Activated naive CD4-positive, alpha-beta T cell treated with Interleukin-2 at 50 U/mL for 16 hours (primary cell): ENCODE data around the gene ADGRD1.
"Not testable (repeated sequence)": the region's sequence is repeated elsewhere in the genome, so short reads cannot be mapped to it uniquely, and the experiment has no call there.

Experiments used
- DNase-seq: peaks from one replicate; pipeline ENCODE4 v3.0.0-alpha.2; 2020

The ADGRD1 gene

DNA sequence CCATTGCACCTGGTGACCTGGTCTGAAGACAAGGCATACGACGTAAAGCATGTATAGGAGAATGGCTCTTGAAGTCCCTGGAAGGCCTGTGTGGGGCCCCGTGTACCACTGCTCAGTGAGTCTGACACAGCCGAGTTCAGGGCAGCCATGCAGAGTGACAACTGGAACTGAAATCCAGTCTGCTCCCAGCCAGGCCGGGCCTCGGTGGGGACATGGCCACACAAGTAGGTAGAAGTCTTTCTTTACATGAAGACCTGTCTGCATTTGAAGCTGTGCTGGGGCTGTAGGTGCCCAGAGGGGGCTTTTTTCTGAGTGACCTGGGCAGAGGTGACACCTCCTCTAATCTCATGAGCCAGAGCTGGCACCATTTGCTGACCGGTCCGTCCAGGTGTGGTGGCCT, 35.7 kb downstream of the ADGRD1 start:
- no peak for DNase-seq

- DNase-seq = no peak
These were observed 36.3 kb downstream of the ADGRD1 start for GRCh38 chr12:130990034-130990433.

DNA sequence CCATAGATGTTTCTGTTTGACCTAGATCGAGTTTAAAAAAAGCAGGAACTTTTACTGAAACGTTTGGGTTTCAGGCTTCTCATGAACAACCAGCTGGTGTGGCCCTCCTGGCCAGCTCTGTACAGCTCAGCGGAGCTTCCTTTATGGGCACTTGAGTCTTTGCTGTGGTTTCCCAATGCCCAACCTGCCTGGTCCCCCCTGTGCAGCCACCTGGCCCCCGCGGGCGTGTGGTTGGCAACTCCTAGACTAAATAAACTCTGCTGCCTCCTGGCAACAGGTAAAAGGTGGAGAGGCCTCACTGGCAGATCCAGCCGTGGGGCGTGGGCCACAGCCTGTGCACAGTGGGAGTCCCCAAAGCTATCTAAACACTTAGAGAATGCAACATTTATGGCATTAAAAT, 38.7 kb downstream of the ADGRD1 start:
- DNase-seq = no peak

GRCh38 chr12:130992979-130993538, 39.4 kb downstream of the ADGRD1 start:
- DNase-seq = no peak

- DNase-seq = no peak
These were observed 40.3 kb downstream of the ADGRD1 start for GRCh38 chr12:130993759-130994670.

GRCh38 chr12:130994821-130995375, 41.2 kb downstream of the ADGRD1 start:
- DNase-seq = no peak

DNA sequence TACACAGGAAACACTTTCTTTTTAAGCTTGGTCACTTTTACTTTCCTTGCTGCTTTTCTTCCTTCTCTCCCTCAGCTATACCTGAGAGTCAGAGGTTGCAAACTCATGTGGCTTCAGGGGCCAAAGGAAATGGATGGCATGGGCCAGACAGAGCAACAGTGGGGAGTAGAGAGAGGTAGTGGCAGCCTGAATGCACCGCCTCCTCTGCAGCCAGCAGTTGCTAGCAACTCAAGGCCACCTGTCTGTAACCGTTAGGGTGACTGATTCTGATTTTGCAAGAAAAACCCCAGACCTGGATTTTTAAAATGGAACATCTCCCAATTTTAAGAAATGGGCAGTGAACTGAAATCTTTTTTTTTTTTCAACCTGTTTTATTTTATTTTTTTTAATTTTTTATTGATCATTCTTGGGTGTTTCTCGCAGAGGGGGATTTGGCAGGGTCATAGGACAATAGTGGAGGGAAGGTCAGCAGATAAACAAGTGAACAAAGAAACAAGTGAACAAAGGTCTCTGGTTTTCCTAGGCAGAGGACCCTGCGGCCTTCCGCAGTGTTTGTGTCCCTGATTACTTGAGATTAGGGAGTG, 41.8 kb downstream of the ADGRD1 start:
- DNase-seq = not testable (repeated sequence)

- DNase-seq = no peak
These were observed 44.4 kb downstream of the ADGRD1 start for GRCh38 chr12:130998136-130998535.

DNA sequence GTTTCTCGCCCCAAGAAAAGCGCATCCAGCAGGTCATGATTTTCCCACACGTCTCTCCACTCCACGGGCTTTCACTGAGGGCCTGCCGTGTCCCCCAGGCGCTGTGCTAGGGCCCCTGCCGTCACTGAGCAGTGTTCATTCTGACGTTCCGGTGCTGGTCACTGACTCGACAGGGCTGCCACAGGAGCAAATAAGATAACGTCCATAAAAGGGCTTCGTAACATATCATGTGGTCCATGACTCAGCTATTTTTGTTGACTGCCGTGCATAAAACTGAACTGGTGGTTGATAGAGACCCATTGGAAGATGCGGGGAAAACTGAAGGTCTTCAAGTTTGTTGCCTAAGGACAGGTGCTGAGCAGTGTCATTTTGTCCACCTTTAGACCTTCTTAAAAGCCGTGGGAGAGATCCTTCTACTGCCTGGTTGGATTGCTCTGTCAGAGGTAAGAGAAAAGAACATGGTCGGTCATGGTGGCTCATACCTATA, 46.3 kb downstream of the ADGRD1 start:
- DNase-seq = no peak

GRCh38 chr12:131001493-131001892, 47.8 kb downstream of the ADGRD1 start:
- DNase-seq = no peak

GRCh38 chr12:131002216-131002631, 48.5 kb downstream of the ADGRD1 start:
- DNase-seq = no peak

DNA sequence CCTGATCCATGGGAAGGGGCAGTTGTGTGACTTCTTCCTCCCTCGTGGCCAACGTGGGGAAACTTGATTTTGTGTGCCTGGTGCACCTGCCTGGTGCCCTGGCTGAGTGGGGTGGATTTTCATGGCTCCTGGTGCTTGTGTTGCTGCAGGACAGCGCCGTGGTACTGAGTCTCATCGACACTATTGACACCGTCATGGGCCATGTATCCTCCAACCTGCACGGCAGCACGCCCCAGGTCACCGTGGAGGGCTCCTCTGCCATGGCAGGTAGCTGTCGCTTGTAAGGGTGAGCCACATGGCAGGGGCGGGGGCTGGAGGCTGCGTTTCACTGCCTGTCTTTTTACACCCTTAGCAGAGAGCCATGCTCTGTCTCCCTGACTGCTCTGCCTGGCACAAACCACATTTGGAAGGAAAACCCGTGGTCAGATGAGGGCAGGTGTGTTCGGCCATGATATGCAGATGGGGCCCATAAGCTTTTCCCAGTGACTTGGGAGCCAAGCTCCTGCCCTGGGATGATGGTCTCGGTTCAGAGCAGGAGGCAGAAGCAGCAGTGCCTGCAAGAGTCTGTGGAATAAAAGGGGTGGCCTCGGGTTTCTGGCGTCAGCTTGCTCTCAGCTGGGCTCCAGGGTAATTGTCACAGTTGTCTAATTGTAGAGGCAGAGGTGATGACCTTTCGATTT, 49.5 kb downstream of the ADGRD1 start:
- DNase-seq = no peak

GRCh38 chr12:131003716-131004045, 50.0 kb downstream of the ADGRD1 start:
- no peak for DNase-seq

DNA sequence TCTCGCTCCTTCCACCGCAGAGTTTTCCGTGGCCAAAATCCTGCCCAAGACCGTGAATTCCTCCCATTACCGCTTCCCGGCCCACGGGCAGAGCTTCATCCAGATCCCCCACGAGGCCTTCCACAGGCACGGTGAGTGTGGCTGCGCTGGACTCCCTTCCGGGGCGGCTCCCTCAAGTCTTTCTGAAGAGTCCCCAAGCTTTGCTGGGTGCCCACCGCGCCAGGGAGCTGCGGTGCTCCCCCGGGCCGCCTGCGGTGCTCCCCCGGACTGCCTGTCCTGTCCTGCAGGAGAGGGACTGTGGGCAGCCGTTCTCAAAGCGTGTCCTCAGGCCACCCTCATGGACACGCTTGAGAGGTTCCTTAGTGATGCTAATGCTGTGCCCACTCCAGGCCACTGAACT, 50.5 kb downstream of the ADGRD1 start:
- no peak for DNase-seq

DNA sequence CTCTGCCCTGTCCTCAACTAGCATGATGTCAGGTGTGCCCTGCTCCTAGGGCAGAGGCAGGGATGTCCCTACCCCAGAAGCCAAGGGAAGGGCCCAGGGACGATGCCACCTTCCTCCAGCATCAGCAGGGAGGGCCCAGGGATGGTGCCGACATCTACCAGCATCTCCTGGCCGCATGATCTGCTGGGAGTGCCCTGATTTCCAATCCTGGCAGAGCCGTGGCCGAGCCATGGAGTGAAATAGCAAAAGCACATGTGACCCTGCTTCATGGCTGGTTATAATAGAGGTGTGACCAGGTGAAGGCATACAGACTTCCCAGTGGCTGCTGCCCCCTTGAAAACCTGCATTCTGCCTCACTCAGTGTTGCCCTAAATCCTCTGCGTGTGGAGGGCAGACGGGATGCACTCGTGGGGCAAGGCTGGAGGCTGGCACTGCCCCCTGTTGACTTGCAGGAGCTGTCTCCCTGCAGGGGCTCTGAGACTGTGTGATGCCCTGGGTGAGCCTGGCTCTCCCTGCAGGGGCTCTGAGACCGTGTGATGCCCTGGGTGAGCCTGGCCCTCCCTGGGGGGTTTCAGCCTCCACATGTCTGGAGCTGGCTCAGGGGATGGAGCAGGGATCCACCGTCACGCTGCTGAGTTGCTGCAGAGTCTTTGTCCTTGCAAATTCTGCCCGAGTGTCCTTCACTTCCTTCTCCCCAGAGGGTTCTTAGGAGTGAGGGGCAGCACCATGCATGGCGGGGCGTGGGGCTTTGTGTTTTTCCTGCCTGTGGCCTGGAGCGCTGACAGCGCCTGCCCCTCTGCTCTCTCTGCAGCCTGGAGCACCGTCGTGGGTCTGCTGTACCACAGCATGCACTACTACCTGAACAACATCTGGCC, 51.7 kb downstream of the ADGRD1 start:
- DNase-seq = no peak

- DNase-seq = no peak
These were observed 52.5 kb downstream of the ADGRD1 start for GRCh38 chr12:131006036-131006735.

- no peak for DNase-seq
These were observed 53.5 kb downstream of the ADGRD1 start for GRCh38 chr12:131007031-131007739.

DNA sequence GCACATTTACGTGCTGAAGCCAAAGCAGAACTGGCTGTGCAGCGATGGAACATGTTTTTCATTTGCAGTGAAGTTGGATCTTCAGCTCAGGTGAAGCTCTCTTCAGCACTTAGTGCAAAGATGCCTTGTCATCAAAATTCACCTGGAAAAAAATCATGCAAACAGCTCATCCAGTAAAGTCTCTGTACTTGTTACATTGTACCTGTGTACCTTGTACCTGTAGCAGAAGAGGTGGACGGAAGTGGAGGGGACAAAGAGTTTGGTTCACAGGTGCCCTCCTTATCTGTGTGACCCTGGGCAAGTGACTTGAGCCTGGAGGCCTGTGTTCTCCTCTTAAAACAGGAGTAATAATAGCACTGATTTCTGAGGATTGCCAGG, 54.0 kb downstream of the ADGRD1 start:
- DNase-seq = no peak

GRCh38 chr12:131008131-131008912, 54.6 kb downstream of the ADGRD1 start:
- no peak for DNase-seq

GRCh38 chr12:131008913-131009270, 55.2 kb downstream of the ADGRD1 start:
- no peak for DNase-seq
